GM21526 (cell line): ENCODE measurements around the gene DGKK.
"Not testable (repeated sequence)": the region's sequence is repeated elsewhere in the genome, so short reads cannot be mapped to it uniquely, and the experiment has no call there.

Experiments
- ATAC-seq: cut with Tn5 transposase; IDR thresholded peaks from one replicate; pipeline ENCODE4 v1.9.1; 2021; ENCODE audit warnings: moderate library complexity; ENCODE audit not compliant: unreplicated experiment, low FRiP score

The DGKK gene

DNA sequence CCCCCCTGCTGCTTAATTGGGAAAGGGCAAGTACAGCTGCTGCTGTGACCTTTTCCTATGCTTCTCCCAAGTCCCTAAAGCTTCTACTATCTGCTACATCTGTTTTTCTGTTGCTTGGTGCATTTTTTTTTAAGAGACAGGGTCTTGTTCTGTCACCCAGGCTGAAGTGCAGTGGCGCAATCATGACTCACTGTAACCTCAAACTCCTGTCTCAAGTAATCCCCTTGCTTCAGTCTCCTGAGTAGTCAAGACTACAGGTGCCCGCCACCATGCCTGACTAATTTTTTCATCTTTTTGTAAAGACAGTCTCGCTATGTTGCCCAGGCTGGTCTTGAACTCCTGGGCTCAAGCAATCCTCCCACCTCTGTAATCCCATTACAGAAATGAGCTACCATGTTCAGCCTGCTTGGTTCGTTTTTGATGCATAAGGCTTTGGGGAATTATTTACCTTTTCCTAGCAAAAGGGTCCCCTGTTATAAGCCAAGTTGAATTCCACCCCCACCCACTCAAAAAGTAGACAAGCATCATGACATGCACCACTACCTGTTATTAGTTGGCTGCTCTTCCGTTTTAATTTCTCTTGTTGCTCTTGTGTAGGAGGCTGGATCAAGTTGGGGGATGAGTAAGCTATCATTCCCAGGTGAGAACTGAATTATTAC lies 39.6 kb downstream of the DGKK start:
- ATAC-seq: no peak

DNA sequence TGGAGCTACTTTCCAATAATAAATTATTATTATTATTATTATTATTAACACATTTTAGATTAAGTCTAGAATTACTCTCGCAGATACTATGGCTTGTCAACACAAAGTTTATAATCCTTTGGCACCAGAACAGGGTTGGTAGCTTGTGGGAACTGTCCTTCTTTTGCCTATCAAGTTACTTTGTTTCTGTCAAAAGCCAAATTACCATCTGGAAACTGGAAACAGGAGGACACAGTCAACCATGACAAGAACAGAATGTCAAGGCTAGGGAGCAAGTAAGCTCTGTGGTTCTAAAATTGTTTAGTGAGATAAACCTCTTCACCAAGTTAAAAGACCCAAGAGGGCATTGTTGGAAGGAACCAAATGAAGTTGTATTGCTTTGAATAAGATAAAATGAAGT lies 42.5 kb downstream of the DGKK start:
- no peak for ATAC-seq

DNA sequence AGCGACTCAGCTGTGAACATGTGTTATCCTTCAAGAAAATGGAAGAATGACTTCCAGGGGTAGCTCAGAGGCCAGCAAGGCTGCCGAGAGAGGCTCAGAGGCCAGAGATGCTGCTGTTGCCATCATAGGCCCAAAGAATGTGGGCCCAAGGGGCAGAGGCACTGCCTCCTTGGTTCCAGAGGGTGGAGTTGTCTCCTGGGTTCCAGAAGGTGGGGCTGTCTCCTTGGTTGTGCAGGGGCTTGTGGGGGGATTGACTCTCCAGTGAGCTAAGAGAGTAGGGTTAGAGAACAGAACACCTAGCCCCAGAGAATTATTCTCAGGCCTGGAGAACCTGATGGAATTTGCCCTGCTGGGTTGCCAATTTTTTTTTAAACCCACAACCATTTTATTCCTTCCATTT lies 62.6 kb downstream of the DGKK start:
- ATAC-seq: no peak

DNA sequence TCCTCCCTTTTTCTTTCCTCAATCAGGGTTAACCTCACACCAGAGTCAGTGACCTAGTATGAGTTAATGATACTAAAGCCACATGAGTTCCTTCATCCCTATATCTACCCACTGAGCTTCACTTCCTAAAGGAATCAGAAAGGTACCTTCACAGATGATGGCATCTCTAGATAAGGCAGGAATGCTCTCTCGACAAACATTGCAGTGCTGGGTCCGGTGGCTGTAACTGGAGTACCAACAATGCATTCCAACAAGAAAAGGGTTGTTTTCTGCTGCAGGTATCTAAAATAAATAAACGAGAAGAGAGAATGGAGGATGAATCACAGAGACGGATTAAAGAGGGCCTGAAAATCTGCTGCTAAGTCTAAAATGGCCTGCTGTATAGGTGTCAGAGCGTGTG lies 66.7 kb downstream of the DGKK start:
- ATAC-seq: no peak

DNA sequence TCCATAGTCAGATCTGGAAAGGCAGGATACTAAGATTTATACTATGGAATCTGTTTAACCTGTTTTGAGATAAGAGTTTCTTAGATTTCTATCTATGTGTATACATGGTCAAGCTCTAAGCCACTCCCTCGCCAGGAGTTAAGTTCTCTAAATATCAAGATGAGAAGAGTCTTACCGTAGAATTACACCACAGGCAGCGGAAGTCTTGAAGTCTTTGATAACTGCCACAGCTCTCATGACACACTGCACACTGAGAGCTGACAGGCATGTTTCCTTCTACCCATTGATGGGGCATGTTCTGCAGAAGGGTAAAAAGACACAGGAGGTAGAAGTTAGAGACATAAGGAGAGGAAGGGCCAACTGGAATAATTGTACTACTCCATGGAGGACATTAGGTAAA lies 67.7 kb downstream of the DGKK start:
- no peak for ATAC-seq

DNA sequence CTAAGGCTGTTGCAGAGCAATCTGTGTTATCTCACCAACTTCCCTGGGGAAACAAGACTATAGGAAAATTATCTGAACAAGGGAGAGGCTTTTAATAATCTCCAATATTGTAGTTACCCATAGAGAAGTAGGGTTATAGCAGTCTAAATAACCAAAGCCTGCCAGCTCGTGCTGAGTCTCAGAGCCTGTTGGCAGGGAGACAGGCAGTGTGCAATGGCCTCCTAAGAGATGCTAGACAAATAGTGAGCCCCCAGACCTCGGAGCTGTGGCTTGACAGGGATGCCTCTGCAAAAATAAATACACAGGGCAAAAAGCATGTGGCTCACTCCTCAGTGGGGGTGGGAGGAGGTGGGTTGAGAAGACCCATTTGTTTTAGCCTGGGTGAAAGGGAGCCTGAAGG lies 76.7 kb downstream of the DGKK start:
- ATAC-seq: no peak

DNA sequence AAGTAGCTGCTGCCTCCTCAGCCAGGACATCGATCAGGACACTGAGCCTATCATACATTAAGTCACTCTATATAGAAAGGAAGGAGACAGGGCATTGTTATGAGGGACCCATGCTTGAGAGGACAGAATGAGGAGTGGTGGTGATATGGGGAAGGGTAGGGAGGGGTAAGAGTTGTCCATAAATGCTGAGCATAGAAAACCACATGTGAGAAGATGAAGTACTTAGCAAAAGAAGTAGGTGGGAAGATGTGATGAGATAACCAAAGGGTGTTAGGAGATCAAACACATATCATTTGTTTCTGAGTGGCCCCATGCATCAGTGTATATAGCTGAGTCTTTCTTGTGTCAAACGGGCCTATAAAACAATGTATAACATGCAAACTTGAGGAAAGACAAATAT lies 84.1 kb downstream of the DGKK start:
- ATAC-seq: no peak

DNA sequence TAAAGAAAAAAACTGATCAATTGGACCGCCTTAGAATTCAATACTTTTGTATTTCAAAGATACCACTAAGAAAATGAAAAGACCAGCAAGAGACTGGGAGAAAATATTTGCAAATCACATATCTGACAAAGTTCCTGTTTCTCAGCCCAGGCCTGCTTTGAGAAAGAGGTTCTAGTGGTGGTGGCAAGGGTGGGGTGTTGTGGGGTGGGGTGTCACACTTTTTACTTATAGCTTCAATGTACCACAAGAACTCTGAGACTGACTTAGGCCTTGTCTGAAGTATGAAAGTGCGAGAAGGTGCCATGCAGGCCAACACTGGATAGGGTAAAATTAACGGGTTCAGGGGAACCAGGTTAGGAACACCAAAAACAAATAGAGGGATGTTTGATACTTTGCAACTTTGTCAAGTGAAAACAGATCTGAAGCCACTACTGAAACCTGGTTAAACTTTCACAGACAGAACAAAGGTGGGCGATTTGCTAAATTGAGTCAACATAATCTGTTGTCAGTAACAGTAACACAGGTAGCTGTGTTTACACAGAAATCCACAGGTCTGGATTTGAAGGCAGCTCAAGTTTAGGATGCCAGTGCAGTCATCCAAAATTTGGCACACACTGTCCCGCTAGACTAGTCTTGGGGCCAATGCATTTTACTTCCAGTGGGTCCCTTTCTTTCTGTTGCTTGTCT lies 88.8 kb downstream of the DGKK start:
- ATAC-seq: no peak

DNA sequence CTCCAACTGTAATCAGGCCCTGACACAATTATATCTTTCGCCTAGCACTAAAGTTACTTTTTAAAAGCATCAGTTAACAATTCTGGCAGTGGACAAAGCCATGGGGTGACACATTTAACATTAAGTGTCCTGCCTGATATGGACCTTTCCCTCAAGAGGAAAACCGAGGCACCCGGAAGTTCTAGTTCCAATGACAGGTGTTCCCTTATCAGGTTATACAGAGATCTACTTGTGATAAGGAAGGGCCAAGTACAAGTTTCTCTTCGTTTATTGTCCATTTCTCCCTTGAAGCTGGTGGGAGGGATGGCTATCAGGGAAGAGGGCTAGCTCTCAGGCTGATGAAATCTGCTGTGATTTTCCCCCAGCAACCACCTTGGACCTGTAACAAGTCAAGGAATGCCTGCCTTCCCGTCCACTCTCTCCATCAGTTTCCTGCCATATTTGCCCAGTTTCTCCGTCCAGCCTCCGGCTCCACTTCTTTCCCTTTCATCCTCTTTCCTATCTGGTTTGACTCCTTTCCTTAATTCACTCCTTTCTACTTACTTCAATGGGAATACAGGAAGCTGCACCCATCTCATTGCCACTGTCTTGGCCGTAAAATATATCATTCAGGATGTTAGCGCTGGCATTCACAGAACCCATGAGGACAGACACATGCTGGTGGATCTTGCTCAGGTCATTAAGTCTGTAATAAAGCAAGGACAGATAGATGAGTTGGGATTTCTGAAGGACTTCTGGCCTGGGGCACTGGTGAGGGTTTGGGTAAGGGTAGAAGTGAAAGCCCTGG lies 95.0 kb downstream of the DGKK start:
- no peak for ATAC-seq

DNA sequence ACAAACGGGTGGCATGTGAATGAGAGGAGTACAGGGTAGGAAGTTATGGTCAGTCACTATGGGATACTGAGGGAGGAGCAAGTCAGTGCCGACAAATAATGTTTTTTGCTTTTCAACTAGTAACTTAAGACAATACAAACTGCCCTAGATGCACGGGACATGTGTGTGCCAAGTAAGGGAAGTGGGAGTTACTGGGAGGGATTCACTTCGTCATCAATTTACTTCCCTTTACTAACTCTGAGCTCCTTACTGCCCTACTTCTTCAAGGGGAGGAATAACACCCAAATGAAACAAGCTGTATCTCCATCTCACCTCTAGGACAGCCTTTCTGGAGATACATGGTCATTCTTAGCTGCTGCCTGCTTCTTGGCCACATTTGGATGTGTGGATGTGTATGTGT lies 97.7 kb downstream of the DGKK start:
- no peak for ATAC-seq

DNA sequence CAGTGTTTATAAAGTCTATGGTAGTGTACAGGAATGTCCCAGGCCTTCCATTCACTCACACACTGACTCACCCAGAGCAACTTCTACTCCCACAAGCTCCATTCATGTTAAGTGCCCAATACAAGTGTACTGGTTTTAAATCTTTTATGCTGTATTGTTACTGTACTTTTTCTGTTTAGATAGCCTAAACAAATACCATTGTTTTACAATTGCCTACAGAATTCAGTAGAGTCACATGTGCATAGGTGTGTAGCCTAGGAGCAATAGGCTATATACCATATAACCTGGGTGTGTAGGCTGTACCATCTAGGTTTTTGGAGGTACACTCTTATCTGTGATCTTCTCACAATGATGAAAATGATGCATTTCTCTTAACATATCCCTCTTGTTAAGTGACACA lies 126.7 kb downstream of the DGKK start:
- ATAC-seq: no peak

DNA sequence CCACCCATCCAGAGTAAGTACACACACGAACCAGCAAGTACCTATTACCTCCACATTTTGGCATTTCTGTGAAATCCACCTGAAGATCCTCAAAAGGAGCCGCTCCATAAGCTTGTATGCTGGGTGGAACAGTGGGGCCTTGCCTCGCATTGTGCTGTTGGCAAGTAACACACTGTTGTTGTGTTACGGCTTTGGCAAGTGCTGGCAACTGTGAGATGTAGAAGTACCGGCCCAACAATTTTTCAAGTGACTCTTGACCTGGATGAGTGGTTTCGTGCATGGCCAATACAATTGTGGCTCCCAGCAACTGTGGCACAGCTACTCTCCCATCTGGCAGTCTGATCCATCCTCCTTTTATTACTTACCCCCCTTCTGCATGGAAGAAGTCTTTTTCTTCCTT lies 137.3 kb downstream of the DGKK start:
- ATAC-seq: no peak

DNA sequence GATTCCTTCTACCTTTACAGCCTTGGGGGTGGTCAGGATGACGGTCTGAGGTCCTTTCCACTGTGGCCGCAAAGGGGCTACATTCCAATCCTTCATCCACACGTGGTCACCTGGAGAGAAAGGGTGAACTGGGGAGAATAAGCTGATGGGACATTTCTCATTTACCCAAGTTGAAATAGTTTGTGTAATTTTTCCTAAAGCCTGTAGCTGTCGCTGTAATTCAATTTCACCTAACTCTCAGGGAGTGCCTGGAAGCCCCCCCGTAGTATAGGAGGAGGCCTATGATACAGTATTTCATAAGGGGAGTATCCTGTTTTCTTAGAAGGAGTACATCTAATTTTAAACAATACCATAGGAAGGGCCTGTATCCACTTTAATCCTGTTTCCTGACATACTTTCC lies 138.0 kb downstream of the DGKK start:
- ATAC-seq: not testable (repeated sequence)

DNA sequence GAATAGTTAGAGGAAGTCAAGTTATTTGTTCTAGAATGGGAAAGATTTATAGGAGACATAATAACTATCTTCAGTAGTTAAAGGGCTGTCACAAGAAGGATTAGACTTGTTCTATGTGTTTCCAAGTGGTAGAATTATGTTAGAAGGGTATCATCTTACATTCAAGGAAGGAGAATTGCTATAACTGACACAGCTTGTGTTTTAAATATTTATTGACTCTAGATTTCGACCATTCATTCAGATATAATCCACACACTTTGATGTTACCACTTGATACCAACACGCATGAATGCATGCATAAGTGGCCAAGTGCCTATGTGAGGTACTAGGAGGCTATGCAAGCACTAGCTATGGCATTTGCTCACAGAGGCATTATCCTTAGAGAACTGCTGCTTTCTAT lies 143.4 kb downstream of the DGKK start:
- no peak for ATAC-seq
